Medulla oblongata (tissue), 1 donor: Measurements from ENCODE around the gene OBSCN.

Source experiments
- DNase-seq: peaks from one replicate; pipeline ENCODE4 v3.0.0-alpha.2; 2015; ENCODE audit errors: extremely low spot score

Gene OBSCN

GRCh38 chr1:228400237-228400651, 192.4 kb downstream of the OBSCN start:
- no peak for DNase-seq

- no peak for DNase-seq
These were observed 193.0 kb downstream of the OBSCN start for GRCh38 chr1:228400692-228401454.

DNA sequence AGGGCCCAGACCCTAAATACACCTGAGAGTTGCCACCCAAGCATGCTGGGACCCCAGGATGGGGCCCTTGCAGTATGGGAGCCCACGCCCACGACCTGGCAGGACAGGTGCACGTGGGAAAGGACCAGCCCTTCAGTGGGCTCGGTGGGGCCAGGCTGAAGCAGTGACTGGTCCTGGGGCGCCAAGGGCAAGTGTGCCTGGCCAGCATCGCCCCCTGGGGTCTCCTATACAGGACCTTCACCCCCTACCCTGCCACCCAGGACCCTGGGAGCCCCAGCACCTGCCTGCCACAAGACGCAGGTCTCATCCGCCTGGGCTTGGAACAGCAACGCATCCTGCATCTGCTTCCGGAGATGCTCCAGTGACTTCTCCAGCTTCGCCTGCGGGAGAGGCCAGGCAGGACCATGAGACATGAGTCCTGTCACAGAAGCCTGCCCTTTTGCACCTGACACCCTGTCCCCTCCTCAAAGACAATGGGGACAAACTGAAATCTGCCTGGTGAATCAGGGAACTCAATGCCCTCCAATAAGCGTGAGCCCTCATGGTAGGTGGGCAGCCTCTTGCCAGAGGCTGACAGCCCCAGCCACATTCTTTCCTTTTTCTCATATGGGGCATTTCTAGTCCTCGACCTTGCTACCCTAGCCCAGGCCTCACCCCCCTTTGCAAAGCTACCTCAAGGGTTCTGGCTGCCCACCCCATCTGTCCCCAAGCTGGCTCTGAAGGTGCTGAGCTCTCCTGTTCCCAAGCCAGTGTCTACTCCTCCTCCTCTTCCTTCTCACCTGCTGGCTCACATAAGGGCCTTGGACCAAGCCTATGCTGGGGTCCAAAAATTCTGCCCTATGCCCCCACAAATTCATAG, 194.2 kb downstream of the OBSCN start:
- no peak for DNase-seq

- no peak for DNase-seq
These were observed 194.8 kb downstream of the OBSCN start for GRCh38 chr1:228402641-228403025.

GRCh38 chr1:228403231-228403631, 195.4 kb downstream of the OBSCN start:
- no peak for DNase-seq

- DNase-seq: no peak
These were observed 196.4 kb downstream of the OBSCN start for GRCh38 chr1:228404107-228404720.

GRCh38 chr1:228405200-228405978, 197.5 kb downstream of the OBSCN start:
- DNase-seq: no peak

DNA sequence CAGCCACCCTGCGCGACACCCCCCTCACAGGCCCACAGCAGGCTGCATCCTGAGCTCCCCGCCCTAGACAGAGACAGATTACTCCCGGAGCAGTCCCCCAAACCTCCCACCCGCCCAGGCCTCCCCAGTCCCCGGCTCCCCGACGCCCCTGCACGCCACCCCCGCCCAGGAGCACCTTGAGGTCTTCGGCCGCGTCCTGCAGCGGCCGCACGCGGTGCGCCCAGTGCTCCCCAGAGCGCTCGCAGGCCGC, 198.1 kb downstream of the OBSCN start:
- no peak for DNase-seq

GRCh38 chr1:228407106-228408040, 199.5 kb downstream of the OBSCN start:
- DNase-seq: no peak

DNA sequence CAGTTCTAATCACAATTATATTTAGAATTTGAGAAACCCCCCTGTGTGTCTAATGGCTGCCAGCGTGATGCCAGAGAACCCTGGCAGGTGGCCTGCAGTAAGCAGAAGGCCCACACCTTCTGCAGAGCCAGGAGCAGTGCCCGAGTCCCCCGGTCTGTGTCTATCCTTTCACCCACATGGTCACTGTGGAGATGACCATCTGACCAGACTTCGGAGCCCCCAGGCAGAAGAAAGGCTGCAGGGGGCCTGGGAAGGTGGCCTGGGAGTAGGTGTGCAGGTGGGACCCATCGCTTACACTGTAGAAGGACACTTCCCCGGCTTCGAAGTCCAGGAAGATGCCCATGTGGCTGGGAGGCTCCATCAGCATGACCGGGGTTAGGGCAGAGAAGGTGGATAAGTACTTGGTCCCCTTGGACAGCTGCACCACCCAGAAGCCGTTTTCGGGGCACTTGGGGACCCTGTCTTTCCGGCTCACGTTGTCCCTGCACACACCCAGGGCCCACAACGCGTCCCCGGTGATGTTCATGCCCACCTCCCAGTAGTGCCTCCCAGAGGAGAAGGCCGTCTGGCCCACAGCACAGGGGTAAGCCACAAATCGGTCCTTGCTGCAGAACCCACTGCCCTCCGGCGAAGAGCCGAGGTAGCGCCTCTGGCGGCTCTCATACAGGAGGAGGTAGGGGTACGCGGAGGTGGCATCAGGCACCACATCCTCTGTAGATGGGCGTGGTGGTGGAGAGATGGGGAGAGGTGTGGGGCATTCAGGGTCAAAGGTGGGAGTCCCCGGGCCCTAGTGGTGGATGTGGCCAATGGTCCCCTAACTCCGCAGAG, 200.4 kb downstream of the OBSCN start:
- DNase-seq: no peak

GRCh38 chr1:228408869-228409805, 201.3 kb downstream of the OBSCN start:
- DNase-seq: no peak

DNA sequence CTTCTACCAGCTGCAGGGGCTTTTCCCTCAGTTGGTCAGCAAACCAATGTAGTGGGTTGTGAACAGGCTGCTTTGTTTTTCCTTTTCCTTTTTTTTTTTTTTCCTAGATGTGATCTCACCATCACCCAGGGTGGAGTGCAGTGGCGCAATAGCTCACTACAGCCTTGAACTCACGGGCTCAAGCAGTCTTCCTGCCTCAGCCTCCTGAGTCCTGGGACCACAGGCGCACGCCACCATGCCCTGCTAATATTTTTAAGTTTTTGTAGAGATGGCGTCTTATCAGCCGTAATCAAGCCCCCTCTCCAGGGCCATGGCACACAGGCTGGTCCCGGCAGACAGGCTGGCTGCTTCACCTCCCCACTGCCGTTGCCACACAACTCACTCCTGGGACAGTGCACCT, 202.2 kb downstream of the OBSCN start:
- no peak for DNase-seq

GRCh38 chr1:228410671-228411070, 202.8 kb downstream of the OBSCN start:
- DNase-seq: no peak

DNA sequence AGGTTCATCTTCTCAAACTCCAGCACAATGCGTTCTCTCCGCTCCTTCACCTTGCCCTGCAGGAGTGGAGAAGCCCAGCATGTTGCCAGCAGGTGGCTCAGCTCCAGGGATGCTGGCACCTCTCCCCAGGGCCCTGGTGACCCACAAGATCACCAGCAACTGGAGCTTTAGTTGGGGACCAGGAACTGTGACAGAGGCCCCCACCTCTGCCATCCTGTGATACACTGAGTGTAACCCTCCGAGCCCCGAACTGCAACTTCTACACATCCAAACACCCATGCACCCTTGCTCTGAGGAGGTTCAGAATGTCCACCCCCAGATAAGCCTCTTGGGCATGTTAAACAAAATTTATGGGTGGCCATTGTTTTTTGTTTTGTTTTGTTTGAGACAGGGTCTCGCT, 203.3 kb downstream of the OBSCN start:
- DNase-seq: no peak

DNA sequence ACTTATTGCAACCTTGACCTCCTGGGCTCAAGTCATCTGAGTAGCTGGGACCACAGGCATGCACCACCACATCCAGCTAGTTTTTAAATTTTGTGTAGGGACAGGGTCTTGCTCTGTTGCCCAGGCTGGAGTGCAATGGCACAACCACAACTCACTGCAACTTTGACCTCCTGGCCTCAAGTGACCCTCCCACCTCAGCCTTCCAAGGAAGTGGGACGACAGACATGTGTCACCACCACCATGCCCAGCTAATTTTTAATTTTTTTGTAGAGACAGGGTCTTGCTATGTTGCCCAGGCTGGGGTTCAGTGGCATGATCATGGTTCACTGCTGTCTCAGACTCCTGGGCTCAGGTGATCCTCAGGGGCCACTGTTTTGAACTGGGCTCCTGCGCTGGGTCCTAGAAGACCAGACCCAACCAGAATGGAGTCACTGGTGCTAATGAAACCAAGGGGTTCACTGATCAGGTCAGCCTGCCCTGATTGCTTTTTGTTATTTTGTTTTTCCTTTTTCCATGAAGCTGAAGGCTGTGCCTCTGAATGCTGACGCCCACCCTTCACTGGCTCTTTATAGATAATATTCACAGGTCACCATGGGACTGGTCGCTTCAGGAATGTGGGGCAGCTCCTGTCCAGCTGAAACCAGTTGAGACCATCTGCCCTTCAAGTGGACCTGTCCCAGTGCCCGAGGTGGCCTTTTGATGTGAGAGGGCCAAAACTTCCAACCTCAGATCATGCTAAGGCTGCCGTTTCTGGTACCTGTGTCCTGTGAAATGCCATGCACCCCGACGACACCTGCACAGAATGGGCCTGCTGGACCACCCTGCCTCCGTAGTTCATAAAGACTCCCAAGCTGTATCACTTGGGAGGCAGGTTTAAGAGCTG, 203.9 kb downstream of the OBSCN start:
- DNase-seq: no peak

DNA sequence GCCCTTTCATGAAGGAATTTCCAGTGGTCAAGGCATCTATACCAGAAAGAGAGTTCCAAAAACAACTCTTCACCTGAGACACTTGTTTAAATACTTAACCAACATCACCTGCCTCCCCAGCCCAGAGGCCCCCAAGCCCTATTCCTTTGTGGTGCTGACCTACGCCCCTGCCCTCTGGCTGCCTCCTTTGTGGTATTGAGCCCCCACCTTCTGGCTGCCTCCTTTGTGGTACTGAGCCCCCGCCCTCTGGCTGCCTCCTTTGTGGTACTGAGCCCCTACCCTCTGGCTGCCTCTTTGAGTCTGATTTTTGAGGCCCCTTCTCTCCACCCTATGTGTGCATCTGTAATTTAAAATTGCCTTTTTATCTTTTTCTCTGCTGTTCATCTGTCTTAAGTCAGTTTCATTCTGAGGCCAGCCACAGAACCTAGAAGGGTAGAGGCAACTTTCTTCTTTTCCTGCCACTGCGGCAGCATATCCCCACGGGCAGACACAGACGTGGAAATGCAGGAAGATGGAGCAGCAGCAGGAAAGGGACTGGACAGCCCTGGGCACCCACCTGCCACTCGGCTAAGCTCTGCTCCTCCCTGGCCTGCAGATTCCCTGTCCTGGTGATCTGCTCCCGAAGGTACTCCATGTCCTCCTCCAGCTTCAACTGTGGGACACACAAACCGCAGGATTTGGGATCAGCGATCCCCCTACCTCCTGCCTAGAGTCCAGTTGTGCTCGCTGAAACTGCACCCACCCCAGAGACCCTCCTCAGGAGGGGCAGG, 205.6 kb downstream of the OBSCN start:
- DNase-seq: no peak

GRCh38 chr1:228414511-228415211, 206.8 kb downstream of the OBSCN start:
- no peak for DNase-seq
